Ecto neural progenitor cell (in vitro differentiated cells): ENCODE data around the gene CMTM4.
A peak's percentile ranks its signal among the peaks of the same experiment; 100 is the strongest.
"Not testable (repeated sequence)": the region's sequence is repeated elsewhere in the genome, so short reads cannot be mapped to it uniquely, and the experiment has no call there.

ENCODE experiments used
- DNase-seq: peaks from one replicate; pipeline ENCODE4 v3.0.0-alpha.2; 2018; ENCODE audit warnings: low spot score

CMTM4 gene

DNA sequence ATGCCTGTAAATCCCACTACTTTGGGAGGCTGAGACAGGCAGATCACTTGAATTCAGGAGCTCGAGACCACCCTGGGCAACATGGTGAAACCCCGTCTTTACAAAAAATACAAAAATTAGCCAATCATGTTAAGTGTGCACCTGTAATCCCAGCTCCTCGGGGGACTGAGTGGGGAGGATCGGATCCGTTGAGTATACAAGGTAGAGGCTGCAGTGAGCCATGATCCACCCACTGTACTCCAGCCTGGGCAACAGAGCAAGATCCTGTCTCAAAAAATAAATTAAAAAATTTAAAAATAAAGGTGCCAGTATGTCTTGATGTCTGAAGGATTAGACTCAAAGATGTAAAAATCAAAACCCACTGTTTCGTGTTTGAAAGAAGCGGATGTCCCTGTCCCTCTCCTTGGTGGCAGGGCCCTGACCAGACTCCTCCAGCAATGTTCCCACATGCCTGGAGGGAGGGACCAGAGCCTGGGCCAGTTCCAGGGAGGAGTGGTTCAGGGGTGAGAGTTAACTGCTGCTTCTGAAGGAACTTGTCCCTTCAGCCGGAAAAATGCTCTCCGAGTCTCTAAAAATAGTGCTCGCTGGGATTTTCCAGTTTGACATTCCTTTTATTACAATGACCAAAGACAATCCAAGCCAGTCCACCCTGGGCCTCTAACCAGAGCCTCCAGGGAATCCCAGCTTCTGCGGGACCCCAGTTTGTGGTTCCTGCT lies 9.4 kb upstream of the CMTM4 start:
- no peak for DNase-seq

DNA sequence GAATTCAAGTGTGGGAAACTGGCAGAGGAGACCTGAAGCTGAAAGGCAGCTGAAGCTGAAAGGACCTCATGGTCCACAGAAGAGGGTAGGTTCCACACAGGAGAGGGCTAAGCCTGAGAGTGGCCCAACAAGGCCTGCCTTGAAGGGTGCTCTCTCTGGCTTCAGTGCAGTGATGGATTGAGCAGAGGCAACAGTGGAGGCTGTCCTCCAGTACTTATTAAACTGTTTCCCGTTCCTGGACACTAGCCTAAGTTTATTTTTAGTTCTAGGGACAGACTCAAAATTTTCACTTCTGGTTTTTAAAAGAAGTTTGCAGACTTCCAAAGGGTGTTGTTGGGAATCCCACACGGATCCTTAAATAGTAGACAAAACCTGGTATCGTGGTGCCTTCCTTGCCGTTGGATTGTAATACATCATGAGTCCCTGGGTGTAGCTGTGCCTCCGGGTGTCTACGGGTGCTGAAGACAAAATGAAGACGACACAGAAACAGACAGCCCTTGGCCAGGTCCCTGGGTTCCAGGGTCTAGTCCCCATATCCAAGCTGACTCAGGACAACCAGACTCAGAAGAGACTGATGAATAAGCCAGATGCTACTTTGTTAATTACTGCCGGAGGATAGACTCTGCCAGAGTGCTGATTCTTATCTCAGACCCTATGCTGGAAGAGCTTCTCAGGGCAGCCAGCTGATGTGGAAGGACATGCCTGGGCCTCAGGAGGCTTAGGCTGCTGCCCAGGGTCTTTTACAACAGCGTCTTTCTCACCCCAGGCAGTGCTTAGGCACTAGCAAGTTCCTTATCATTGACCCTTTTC lies 7.1 kb upstream of the CMTM4 start:
- no peak for DNase-seq

DNA sequence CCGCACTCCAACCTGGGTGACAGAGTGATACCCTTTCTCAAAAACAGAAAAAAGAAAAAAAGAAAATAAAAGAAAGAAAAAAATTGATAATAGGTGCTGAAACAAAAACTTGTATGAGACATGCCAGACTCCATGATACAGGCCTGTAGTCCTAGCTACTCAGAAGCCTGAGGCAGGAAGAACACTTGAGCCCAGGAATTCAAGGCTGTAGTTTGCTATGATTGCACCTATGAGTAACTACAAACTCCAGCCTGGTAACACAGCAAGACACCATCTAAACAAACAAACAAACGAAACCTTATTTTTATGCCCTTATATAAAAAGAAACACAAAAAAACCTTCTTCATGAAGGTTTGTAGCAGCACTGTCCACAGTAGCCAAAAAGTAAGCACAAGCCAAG lies 5.0 kb upstream of the CMTM4 start:
- no peak for DNase-seq

DNA sequence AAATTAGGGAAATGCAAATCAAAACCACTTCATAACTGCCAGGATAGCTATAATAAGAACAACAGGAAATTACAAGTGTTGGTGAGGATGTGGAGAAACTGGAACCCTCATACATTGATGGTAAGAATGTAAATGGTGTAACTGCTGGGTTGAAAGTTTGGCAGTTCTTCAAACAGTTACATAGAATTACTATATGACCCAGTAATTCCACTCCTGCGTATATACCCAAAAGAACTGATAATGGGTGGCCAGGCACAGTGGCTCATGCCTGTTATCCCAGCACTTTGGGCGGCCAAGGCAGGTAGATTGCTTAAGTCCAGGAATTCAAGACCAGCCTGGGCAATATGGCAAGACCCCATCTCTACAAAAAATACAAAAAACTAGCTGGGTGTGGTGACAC lies 4.5 kb upstream of the CMTM4 start:
- DNase-seq: no peak

DNA sequence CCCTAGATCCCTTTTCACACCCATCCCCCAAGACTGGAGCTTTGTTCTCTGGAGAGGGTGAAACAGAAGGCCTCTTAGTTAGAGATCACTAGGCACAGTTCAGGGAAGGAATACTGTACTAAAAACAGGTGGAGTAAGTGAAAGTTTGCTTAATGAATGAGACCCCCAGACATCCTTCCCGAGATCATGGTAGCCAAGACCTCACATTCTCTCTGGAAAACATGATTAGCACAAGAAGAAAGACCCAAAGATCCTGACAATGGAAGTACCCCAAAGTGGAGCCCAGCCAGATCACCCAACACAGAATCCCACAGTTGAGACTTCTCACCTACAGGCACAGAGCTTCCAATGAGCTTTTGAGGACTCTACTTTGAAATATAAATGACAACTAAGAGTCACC lies 3.4 kb upstream of the CMTM4 start:
- no peak for DNase-seq

DNA sequence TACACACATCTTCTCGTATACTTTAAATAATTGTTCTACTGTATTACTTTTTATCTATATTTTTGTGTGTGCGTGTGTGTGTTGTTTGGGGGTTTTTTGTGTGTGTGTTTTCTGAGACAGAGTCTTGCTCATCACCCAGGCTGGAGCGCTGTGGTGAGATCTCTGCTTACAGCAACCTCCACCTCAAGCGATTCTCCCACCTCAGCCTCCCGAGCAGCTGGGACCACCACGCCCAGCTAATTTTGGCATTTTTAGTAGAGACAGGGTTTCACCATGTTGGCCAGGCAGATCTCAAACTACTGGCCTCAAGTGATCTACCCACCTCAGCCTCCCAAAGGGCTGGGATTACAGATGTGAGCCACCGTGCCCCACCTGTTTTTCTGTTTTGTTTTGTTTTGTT lies 1.5 kb upstream of the CMTM4 start:
- DNase-seq: no peak

DNA sequence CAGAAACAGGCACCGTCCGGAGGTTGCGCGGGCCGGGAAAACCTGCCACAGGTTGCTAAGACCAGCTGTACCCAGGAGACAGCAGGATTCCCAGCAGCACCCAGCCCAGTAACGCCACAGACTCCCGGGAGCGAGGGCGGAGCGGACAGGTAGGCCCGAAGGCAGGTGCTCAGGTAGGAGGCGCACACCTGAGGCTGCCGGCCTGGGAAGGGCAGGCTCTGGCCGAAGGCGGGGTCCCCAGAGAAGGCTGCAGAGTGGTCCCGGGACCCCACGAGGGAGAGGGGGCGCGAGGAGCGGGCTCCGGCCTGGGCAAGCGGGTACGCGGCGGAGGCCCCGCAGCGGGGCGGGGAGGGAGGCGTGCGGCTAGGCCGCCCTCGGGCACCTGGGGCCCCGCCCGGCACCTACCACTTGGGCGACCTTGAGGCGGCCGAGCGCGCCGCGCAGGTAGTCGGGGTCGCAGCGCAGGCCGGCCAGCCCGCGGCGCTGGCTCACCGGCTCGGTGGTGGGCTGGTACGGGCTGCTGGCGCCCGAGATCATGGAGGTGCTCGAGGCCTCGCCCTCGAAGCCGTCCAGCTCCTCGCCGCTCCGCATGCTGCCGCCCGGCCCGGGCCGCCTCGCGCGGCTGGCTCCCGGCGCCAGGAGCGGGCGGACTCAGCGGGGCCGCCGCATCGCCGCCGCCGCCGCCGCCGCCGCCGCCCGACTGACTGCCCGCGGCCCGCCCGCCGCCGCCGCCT lies 441 bp downstream of the CMTM4 start:
- DNase-seq: peak; percentile 70

DNA sequence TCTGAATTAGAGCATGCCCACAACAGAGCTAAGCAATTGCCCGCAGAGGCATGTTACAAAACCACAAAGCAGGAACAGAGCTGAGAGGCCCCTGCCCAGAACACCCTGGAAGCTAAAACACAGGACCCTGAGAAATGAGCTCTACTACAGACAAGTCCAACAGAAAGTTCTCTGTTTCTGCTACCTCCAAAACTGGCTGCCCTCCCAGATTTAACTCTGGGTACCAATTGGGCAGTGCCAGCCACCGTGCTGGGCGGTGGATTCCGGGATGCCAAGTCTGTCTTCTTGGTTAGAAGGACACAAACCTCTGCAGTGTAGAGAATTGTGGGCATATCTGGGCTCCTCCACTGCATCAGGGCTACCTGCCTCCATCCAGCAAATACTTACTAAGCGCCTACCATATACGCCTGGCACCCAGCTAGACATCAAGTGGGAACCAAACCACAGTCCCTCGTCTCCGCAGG lies 1.0 kb downstream of the CMTM4 start:
- no peak for DNase-seq

DNA sequence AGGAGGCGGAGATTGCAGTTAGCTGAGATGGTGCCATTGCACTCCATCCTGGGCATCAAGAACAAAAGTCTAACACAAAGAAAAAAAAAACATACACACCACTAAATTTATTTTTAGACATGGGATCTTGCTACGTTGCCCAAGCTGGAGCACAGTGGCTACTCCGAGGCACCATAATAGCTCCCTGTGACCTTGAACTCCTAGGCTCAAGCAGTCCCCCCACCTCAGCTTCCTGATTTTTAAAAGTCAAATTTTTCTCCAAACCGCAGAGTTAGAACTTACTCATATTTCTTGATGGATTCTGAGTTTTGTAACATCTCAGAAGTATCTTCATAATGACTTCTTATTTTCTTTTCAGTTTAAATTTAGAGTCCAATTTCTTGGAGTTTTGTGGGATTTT lies 3.4 kb downstream of the CMTM4 start:
- no peak for DNase-seq

DNA sequence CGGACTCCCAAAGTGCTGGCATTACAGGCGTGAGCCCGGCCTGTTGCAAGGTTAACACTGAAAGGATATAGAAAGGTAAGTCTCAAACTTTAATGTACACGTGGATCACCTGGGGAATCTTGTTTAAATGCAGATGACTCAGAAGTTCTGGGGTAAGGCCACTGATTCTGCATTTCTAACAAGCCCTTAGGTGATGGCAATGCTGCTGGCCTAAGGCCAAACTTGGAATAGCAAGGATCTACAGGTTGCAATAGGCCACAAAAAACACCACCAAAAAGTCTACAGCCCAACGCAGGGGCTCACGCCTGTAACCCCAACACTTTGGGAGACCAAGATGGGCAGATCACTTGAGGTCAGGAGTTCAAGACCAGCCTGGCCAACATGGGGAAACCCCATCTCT lies 4.2 kb downstream of the CMTM4 start:
- no peak for DNase-seq

DNA sequence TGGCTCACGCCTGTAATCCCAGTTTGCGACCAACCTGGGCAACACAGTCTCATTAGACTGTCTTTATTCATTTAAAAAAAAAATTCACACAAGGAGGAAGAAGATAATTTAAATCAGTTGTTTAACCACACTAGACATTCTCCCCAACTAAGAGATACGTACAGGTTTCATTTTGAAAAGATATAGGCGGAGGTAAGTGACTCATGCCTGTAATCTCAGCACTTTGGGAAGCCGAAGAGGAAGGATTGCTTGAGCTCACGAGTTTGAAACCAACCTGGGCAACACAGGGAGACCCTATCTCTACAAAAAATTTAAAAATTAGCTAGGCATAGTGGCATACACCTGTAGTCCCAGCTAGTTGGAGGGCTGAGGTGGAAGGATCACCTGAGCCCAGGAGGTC lies 5.3 kb downstream of the CMTM4 start:
- DNase-seq: no peak

DNA sequence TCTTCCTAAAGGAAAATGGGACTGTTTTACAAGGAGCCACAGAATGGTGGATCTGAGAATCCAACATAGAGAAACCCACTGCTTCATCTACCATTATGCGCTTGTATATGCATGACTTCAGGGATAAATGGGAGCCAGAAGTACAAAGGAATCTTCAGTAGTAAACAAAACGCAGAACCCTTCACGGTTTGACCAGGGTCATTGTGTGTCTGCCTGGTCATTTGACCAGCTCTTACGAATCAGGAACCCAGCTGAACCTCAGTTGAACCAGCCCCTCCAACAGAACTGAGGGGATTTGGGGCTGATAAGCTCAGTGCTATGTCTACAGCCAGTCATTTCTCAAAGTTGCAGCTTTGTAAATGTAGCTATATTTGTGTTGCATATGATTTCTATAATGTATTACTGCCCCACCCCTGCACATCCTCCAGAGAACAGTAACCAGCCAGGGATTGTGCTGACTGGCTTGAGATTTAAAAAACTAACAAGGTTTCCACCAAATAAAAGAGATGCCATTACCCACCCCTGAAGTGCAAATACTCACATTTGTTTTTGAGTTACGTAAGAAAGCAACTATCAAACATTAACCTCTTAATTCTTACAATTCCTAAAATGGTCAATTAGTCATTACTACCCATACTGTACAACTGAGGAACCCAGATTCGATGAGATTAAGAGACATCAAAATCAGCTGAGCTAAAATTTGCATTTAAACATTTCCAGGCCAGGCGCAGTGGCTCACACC lies 6.3 kb downstream of the CMTM4 start:
- DNase-seq: no peak

DNA sequence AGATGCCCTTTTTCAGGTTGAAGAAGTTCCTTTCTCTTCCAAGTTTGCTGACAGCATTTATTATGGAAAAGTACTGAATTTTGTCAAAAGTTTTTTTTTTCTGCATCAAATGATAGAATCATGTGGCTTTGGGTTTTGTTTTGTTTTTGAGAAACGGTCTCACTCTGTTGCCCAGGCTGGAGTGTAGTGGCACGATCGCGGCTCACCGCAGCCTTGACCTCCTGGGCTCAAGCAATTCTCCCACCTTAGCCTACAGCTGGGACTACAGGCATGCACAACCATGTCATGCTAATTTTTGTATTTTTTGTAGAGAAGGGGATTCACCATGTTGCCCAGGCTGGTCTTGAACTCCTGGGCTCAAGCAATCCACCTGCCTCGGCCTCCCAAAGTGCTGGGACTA lies 7.3 kb downstream of the CMTM4 start:
- no peak for DNase-seq

DNA sequence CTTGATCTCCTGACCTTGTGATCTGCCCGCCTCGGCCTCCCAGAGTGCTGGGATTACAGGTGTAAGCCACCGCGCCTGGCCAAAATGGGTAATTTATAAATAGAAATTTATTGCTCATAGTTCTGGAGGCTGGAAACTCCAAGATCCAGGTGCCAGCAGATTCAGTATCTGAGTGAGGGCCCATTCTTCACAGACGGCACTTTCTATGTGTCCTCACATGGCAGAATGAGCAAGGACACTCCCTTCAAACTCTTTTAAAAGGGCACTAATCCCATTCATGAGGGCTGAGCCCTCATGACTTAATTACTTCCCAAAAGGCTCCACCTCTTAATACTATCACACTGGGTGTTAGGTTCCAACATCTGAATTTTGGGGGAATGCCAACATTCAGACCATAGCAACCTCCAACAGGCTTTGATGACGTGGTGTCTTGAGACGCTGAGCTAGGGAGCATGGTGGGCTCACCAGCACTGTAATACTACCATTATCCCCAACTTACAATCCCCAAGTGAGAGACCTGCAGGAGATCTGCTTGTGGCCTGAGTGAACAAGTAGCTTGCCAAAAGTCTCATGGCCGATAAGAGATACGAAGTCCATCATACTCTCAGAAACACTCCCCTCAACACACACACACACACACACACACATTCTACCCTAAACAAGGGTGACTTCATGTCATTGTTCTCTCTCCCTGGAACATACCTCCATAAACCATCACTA lies 8.5 kb downstream of the CMTM4 start:
- DNase-seq: no peak

DNA sequence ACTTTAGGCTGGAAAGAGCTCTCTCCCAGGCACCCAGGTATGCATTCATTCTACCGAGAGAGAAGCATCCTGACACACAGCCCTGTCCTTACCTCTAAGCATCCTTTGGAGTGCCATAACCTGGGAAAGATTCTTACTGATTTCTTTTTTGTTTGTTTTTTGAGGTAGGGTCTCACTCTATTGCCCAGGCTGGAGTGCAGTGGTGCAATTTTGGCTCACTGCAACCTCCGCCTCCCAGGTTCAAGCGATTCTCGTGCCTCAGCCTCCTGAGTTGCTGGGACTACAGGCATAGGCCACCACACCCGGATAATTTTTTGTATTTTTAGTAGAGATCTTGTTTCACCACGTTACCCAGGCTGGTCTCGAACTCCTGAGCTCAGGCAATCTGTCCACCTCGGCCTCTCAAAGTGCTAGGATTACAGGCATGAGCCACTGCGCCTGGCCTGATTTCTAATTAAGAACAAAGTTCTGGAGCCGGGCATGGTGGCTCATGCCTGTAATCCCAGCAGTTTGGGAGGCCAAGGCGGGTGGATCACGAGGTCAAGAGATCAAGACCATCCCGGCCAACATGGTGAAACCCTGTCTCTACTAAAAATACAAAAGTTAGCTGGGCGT lies 10.9 kb downstream of the CMTM4 start:
- not testable (repeated sequence) for DNase-seq

DNA sequence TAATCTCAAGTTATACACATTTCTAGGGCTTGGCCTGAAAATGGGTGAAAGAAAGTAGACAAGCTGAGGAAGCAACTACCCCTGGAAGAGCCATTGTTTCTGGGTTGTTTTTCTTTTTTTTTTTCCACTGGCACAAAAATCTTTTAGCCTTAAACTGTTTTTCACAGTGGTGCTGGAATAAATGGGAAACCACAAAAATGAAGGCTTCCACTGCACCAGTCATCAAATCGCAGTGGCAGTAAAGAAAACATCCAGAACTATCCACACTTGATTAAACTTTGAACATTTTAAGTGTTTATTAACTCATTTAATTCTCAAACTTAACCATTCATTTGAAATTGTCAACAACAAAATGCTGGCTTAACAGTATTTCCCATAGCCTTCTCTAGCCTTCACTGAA lies 14.3 kb downstream of the CMTM4 start:
- no peak for DNase-seq

DNA sequence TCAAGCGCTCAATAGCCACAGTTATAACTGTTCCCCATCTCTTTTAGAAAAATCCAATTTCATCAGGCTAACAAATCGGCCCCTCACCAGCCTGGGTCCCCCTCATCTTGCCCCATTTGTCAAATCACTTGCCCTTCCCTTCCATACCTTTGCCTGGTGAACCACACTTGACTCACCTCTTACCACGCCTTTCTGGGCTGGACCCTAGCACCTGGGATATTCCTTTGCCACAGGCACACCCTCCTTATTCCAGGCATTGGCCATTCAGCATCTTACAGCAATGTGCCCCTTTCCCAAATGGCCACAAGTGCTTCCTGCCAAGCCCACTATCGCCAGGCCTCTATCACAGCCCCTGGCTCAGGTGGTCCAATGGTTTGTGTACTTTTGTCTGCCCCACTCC lies 14.9 kb downstream of the CMTM4 start:
- DNase-seq: no peak

DNA sequence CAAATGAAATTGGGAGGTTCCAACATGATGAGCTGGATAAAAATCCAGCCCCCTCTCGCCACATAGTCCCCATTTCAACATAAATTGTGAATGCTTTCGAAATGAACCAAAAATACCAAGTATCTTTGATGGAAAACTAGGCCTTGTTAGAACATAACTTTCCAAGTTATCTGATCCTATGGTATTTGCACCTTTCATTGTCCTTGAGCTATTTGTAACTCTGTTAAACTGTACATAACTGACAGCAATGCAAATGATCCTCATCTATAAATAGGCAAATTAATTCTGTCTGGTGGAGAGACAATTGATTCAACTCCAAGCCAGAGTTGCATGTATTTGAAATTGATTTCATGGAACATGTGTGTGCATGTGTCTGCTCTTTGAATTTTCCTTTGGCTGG lies 18.2 kb downstream of the CMTM4 start:
- no peak for DNase-seq

DNA sequence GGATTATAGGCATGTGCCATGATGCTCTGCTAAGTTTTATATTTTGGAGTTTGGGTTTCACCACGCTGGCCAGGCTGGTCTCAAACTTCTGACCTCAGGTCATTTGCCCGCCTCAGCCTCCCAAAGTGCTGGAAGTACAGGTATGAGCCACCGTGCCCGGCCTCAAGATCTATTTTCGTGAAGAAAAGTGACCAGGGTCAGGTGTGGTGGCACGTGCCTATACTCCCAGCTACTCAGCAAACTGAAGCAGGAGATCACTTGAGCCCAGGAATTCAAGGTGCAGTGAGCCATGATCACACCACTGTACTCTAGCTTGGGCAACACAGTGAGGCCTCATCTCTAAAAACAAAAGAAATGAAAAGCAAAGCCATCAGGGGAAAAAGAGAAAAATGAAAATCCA lies 18.7 kb downstream of the CMTM4 start:
- DNase-seq: no peak

DNA sequence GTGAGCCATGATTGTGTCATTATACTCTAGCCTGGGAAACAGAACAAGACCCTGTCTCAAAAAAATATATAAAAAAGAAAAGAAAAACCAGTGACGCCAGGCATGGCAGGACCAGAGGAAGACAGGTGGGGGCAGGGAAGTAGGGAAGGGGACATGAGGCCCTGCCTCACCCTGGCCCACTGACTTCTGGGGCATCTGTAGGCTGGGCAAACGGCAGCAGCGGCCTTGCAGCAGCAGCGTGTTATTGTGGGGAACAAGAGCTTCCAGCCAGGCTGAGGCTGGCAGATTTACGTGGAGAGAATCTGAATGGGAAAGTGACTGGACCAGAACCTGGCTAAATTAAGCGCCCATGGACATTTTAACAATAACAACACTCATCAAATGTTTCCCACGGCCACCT lies 19.4 kb downstream of the CMTM4 start:
- DNase-seq: no peak

DNA sequence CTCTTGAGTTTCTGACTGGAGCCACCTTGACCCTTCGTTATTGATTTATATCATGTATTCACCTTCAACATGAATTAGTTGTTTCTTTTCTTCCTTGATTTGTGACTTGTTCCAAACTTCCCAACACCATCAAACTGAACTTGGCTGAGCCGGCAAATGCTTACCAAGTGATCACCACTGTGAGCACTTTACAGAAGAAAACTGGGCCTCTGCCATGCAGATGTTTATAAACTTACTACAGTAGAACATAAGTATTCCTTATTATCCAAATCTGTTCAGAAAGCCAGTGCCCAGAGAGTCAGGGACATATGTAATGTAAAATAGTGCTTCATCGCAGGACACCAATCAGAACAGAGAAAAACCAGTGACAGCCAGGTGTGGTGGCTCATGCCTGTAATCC lies 19.9 kb downstream of the CMTM4 start:
- no peak for DNase-seq
